Fibroblast of pulmonary artery (primary cell): ENCODE results near the gene ANKRD13A.
"Not testable (repeated sequence)": the region's sequence is repeated elsewhere in the genome, so short reads cannot be mapped to it uniquely, and the experiment has no call there.

ENCODE experiments used
- DNase-seq: peaks from one replicate; pipeline ENCODE4 v3.0.0-alpha.2; 2010; ENCODE audit warnings: low read depth
- H3K4me3 ChIP-seq: replicated peaks from 2 replicates; pipeline ENCODE4 v1.5.1; 2011; ENCODE audit warnings: low read depth, mild to moderate bottlenecking, control low read depth, low read length, moderate library complexity
- CTCF ChIP-seq: IDR thresholded peaks from 2 replicates; pipeline ENCODE4 v1.5.1; 2011; ENCODE audit warnings: mild to moderate bottlenecking, control low read depth, low read length, inconsistent platforms; ENCODE audit errors: missing control alignments

ANKRD13A gene

GRCh38 chr12:109982210-109982609, 17.0 kb upstream of the ANKRD13A start:
- DNase-seq, result peak; percentile 64
- no peak overlapping the region for H3K4me3 ChIP-seq
- no peak for TF ChIP-seq CTCF

DNA sequence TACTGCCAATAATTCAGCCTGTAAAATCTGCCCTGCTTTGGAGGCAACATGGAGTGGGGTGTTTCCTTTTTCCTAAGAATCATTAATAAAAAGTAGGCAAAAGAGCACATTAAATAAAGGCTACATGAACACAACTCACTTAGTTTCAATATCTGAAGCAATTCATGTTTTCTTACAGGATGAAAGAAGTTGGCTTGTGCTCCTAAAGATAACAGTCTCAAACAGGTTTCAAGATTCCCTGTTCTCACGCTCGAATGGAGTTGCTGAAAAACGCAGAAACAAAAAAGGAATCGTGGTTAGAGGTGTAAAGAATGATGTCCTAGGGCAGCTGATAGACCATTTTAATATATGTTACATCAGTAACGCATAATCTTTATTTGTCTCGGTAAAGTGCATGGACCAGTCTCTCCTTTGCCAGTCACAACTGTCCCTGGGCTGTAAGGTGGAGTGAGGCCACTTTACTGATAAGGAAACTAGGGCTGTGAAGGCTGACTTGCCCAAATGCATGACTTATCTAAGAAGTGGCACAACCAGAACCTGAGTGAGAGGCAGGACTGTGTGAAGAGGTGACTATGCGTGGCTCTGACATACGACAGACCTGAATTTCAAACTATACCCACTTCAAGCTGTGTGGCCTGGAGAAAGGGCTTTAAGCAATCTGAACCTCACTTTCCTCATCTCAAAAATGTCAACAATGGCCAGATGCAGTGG, 15.6 kb upstream of the ANKRD13A start:
- TF ChIP-seq CTCF, result no peak
- H3K4me3 ChIP-seq, result no peak overlapping the region
- DNase-seq, result no peak

- DNase-seq, result not testable (repeated sequence)
Measured at GRCh38 chr12:109986236-109986635, 13.0 kb upstream of the ANKRD13A start.

GRCh38 chr12:109987615-109988014, 11.6 kb upstream of the ANKRD13A start:
- no peak overlapping the region for H3K4me3 ChIP-seq
- no peak for TF ChIP-seq CTCF
- DNase-seq, result no peak

More at GRCh38 chr12:109986236-109986635, 13.0 kb upstream of the ANKRD13A start:
- not testable (repeated sequence) for H3K4me3 ChIP-seq

DNA sequence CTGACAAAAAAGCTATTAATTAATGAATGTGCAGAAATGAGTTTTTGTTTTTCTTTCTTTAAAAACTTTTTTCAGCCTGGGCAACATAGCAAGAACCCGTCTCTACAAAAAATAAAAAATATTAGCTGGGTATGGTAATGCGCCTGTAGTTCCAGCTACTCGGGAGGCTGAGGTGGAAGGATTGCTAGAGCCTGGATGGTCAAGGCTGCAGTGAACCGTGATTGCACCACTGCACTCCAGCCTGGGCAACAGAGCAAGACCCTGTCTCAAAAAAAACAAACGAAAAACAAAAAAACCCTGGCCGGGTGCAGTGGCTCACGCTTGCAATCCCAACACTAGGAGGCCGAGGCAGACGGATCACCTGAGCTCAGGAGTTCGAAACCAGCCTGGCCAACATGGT, 11.0 kb upstream of the ANKRD13A start:
- DNase-seq, result no peak
- H3K4me3 ChIP-seq, result no peak overlapping the region
- TF ChIP-seq CTCF, result no peak

- H3K4me3 ChIP-seq, result no peak overlapping the region
- no peak for DNase-seq
- no peak for TF ChIP-seq CTCF
Measured at GRCh38 chr12:109988903-109989302, 10.3 kb upstream of the ANKRD13A start.

- TF ChIP-seq CTCF, result no peak
- no peak overlapping the region for H3K4me3 ChIP-seq
- no peak for DNase-seq
Measured at GRCh38 chr12:109989380-109989779, 9.8 kb upstream of the ANKRD13A start.
